ENCODE data around the gene SOX30. TPM values are rescaled to one million over a fixed set of nuclear protein-coding genes. Genes with fewer than 3 reads are reported as not detected.

Gene SOX30
- total RNA-seq, 1 donor from 2014 or later = 0.17 TPM

GRCh38 chr5:157616785-157617184 lies 35.5 kb downstream of the SOX30 start:
- no peaks in the 10 kb centered on the region for H3K4me1 ChIP-seq
- TF ChIP-seq CTCF (IDR thresholded peaks at IDR 0.05) (no peak), EZH2phosphoT487 (IDR thresholded peaks at IDR 0.05) (no peak), EZH2 (IDR thresholded peaks at IDR 0.05) (no peak)

GRCh38 chr5:157613385-157614245 lies 38.6 kb downstream of the SOX30 start:
- no peaks in the 10 kb centered on the region for H3K36me3 ChIP-seq
- TF ChIP-seq CTCF (IDR thresholded peaks at IDR 0.05) (no peak), EZH2phosphoT487 (IDR thresholded peaks at IDR 0.05) (no peak), EZH2 (IDR thresholded peaks at IDR 0.05) (no peak)
- H3K79me2 ChIP-seq (ENCODE audit: low read depth) = no peaks in the 10 kb centered on the region
- Mint-ChIP-seq H3K36me3 (no peaks in the 10 kb centered on the region), H3K27ac (no peak overlapping the region), H3K4me3 (no peak overlapping the region), H3K4me1 (no peaks in the 10 kb centered on the region), H3K9me3 (no peaks in the 10 kb centered on the region), H3K27me3 (ENCODE audit: insufficient read depth, low read depth) (peaks cover 5% of the 10 kb centered on the region)
- no peaks in the 10 kb centered on the region for H3K4me1 ChIP-seq
- H2AFZ ChIP-seq (replicated peaks) = no peak overlapping the region
- H3K4me2 ChIP-seq = no peak overlapping the region
- no peak overlapping the region for H3K27ac ChIP-seq
- no peaks in the 10 kb centered on the region for H3K9me3 ChIP-seq (ENCODE audit: low read depth)
- no peaks in the 10 kb centered on the region for H4K20me1 ChIP-seq (ENCODE audit: low read depth)
- H3F3A ChIP-seq (ENCODE audit: low read depth) = no peaks in the 10 kb centered on the region
- no peak overlapping the region for H3K4me3 ChIP-seq
- H3K27me3 ChIP-seq = no peaks in the 10 kb centered on the region
- no peak overlapping the region for H3K9ac ChIP-seq
- no peak for DNase-seq (ENCODE audit: low spot score)

More at GRCh38 chr5:157616785-157617184, 35.5 kb downstream of the SOX30 start:
- Mint-ChIP-seq H3K27me3 (ENCODE audit: insufficient read depth, low read depth) (peaks cover 5% of the 10 kb centered on the region), H3K4me3 (no peak overlapping the region), H3K36me3 (no peaks in the 10 kb centered on the region), H3K9me3 (peaks cover 2% of the 10 kb centered on the region), H3K4me1 (no peaks in the 10 kb centered on the region), H3K27ac (no peak overlapping the region)
- DNase-seq (ENCODE audit: low spot score) = no peak
- Histone ChIP-seq H2AFZ (replicated peaks) (no peak overlapping the region), H3K9me3 (ENCODE audit: low read depth) (no peaks in the 10 kb centered on the region), H3K4me2 (no peak overlapping the region), H3K9ac (no peak overlapping the region), H3K27me3 (no peaks in the 10 kb centered on the region), H3K4me3 (no peak overlapping the region), H3K36me3 (no peaks in the 10 kb centered on the region), H3K79me2 (ENCODE audit: low read depth) (no peaks in the 10 kb centered on the region), H3F3A (ENCODE audit: low read depth) (no peaks in the 10 kb centered on the region), H3K27ac (no peak overlapping the region), H4K20me1 (ENCODE audit: low read depth) (no peaks in the 10 kb centered on the region)

- Mint-ChIP-seq H3K9me3 (peaks cover 3% of the 10 kb centered on the region), H3K27ac (peak overlapping the region; percentile 14), H3K4me1 (no peaks in the 10 kb centered on the region), H3K4me3 (no peak overlapping the region), H3K27me3 (ENCODE audit: insufficient read depth, low read depth) (peaks cover 5% of the 10 kb centered on the region), H3K36me3 (no peaks in the 10 kb centered on the region)
- Histone ChIP-seq H3K4me1 (no peaks in the 10 kb centered on the region), H3K4me2 (no peak overlapping the region), H3K27ac (no peak overlapping the region), H3K36me3 (no peaks in the 10 kb centered on the region), H4K20me1 (ENCODE audit: low read depth) (no peaks in the 10 kb centered on the region), H3F3A (ENCODE audit: low read depth) (no peaks in the 10 kb centered on the region), H2AFZ (replicated peaks) (no peak overlapping the region), H3K27me3 (no peaks in the 10 kb centered on the region), H3K9ac (no peak overlapping the region), H3K9me3 (ENCODE audit: low read depth) (no peaks in the 10 kb centered on the region), H3K79me2 (ENCODE audit: low read depth) (no peaks in the 10 kb centered on the region), H3K4me3 (no peak overlapping the region)
- no peak for DNase-seq (ENCODE audit: low spot score)
- TF ChIP-seq EZH2phosphoT487 (IDR thresholded peaks at IDR 0.05) (no peak), CTCF (IDR thresholded peaks at IDR 0.05) (no peak), EZH2 (IDR thresholded peaks at IDR 0.05) (no peak)
Observed at GRCh38 chr5:157612581-157612980, 39.7 kb downstream of the SOX30 start.
